HUES48 (cell line): Measurements from ENCODE around the gene UBE2E1.
"Not testable (repeated sequence)": the region's sequence is repeated elsewhere in the genome, so short reads cannot be mapped to it uniquely, and the experiment has no call there.

Experiments used
- H3K27ac ChIP-seq: one replicate; pipeline ENCODE4 v1.7.0; 2013; ENCODE audit warnings: low read depth, low read length, inconsistent platforms
- H3K27me3 ChIP-seq: 2 replicates; pipeline ENCODE4 v1.6.1; 2013; ENCODE audit warnings: mild to moderate bottlenecking, low read length; ENCODE audit not compliant: control insufficient read depth, insufficient read depth
- H3K36me3 ChIP-seq: 2 replicates; pipeline ENCODE4 v1.6.1; 2013; ENCODE audit warnings: low read length; ENCODE audit not compliant: control insufficient read depth, insufficient read depth
- H3K4me1 ChIP-seq: 2 replicates; pipeline ENCODE4 v1.6.1; 2013; ENCODE audit warnings: mild to moderate bottlenecking, low read length; ENCODE audit not compliant: control insufficient read depth, insufficient read depth
- H3K4me3 ChIP-seq: 2 replicates; pipeline ENCODE4 v1.5.1; 2013; ENCODE audit warnings: mild to moderate bottlenecking, low read depth, low read length
- H3K9ac ChIP-seq: 2 replicates; pipeline ENCODE4 v1.6.1; 2013; ENCODE audit warnings: mild to moderate bottlenecking, low read depth, low read length, moderate library complexity
- H3K9me3 ChIP-seq: 2 replicates; pipeline ENCODE4 v1.6.1; 2013; ENCODE audit warnings: low read length; ENCODE audit not compliant: control insufficient read depth, insufficient read depth

Gene UBE2E1

DNA sequence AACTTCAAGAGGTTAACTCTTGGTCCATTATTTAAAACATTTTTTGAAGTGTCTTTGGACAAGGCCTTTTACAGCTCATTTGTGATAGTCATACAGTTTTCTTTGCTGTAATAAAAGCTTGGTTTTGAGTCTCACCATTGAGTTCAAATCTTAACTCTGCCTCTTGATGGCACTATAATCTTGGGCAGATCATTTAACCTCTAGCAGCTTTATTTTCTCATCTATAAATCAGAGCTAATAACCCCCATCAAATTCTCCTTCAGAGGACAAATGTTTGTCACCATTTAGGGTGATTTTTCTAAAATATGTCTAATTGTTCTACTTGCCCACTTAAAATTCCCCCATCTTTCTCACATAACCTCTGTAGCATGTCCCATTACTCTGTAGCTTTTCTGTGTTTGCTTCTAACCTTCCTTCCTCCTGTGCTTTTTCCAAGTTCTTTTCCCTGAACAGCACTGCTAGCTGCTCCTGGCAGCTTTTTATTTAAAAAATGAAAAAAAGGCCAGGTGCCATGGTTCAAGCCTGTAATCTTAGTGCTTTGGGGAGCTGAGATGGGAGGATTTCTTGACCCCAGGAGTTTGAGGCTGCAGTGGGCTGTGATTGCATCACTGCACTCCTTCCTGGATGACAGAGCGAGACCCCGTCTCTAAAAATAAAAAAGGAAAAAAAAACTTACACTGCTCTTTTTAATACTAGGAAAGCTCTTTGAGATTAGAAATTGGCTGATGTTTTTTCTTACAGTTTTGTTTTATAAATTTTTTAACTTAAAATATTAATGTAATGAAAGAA, 28.5 kb downstream of the UBE2E1 start:
- Histone ChIP-seq H3K27ac (no peak overlapping the region), H3K27me3 (no peaks in the 10 kb centered on the region), H3K9ac (no peak overlapping the region), H3K36me3 (no peaks in the 10 kb centered on the region), H3K4me1 (peaks cover 11% of the 10 kb centered on the region; the same call in 1 of the 2 replicates), H3K9me3 (no peaks in the 10 kb centered on the region), H3K4me3 (no peak overlapping the region)

DNA sequence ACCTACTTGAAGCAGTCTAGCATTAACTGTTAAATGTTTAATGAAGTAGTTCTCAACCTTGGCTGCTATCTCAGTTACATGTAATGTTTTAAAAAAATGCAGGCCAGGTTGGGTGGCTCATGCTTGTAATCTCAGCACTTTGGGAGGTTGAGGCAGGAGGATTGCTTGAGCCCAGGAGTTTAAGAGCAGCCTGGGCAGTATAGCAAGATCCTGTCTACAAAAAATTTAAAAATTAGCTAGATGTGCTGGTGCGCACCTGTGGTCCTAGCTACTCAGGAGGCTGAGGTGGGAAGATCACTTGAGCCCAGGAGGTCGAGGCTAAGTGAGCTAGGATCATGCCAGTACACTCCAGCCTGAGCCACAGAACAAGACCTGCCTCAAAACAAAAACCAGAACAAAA, 29.3 kb downstream of the UBE2E1 start:
- no peak overlapping the region for H3K4me3 ChIP-seq
- H3K27ac ChIP-seq = no peak overlapping the region
- H3K9me3 ChIP-seq = no peaks in the 10 kb centered on the region
- no peaks in the 10 kb centered on the region for H3K36me3 ChIP-seq
- no peak overlapping the region for H3K9ac ChIP-seq
- H3K4me1 ChIP-seq = peaks cover 8% of the 10 kb centered on the region
- no peaks in the 10 kb centered on the region for H3K27me3 ChIP-seq

DNA sequence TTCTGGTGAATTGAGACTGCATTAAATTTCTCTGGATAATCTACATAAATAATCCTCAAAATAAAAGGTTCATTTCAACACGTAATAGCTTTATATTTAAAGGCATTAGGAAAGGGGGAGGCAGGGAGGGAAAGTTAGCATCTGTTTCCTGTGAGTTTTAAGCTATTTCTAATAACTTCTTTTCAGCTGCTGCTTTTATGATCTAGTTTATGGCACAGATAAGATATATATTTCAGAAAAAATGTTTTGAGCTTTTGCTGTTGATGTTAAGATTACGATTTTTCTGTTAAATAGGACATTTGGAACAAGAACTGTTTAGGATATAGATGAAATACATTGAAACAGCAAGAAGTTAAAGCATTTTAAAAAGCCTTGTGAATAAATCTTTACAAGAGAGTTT, 30.0 kb downstream of the UBE2E1 start:
- Histone ChIP-seq H3K4me3 (no peak overlapping the region), H3K4me1 (peaks cover 13% of the 10 kb centered on the region), H3K27ac (no peak overlapping the region), H3K36me3 (no peaks in the 10 kb centered on the region), H3K9me3 (no peaks in the 10 kb centered on the region), H3K9ac (no peak overlapping the region), H3K27me3 (no peaks in the 10 kb centered on the region)

DNA sequence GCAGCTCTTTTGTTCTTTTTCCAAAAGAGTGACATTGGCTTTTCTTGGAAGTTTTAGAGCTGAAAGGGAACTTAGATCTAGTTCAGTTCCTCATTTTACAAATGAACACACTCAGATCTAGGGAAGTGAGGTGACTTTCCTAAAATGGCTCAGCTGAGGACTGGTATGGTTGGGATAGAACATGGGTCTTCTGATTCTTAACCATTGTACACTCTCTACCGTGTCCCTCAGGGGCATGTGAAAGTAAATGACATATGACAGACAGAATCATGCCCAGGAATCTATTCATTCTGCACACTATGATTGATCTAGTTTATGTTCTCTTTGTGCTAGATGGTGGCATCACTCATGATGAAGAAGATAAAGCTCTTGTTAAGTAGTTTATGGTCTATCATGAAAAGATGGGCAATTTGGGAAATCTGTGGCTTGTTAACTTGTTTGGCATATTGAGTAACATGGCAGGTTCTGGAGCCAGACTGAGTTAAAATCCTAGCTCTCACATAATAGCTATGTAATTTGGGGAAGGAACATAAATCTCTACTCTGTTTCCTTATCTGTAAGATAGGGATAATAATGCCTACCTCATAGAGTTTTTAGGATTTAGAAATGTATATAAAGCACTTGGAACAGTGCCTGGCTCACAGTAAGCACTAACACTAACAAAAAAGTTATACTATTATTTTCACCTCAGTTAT, 30.9 kb downstream of the UBE2E1 start:
- Histone ChIP-seq H3K27ac (no peak overlapping the region), H3K36me3 (no peaks in the 10 kb centered on the region), H3K9me3 (no peaks in the 10 kb centered on the region), H3K9ac (no peak overlapping the region), H3K4me1 (peaks cover 13% of the 10 kb centered on the region), H3K4me3 (no peak overlapping the region), H3K27me3 (no peaks in the 10 kb centered on the region)

DNA sequence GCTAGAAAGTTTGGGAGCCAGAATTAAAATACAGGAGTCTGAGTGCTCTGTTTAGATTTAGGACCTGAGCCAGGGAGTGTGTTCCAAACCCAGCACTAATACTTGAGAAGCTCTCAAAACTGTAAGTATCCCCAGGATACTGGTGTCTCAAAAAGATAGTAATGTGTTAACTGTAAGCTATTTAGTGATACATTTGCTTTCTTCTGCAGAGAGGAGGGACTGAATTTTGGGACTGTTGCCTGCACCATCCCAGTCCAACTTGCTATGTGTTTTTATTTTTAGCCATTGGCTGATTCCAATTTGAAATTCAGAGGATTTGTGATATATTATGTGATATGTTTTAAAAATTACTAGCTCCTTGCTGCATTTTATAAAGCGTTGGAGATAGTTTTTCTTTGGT, 31.5 kb downstream of the UBE2E1 start:
- Histone ChIP-seq H3K27ac (no peak overlapping the region), H3K27me3 (no peaks in the 10 kb centered on the region), H3K9me3 (no peaks in the 10 kb centered on the region), H3K4me3 (no peak overlapping the region), H3K4me1 (peaks cover 13% of the 10 kb centered on the region), H3K9ac (no peak overlapping the region), H3K36me3 (no peaks in the 10 kb centered on the region)

DNA sequence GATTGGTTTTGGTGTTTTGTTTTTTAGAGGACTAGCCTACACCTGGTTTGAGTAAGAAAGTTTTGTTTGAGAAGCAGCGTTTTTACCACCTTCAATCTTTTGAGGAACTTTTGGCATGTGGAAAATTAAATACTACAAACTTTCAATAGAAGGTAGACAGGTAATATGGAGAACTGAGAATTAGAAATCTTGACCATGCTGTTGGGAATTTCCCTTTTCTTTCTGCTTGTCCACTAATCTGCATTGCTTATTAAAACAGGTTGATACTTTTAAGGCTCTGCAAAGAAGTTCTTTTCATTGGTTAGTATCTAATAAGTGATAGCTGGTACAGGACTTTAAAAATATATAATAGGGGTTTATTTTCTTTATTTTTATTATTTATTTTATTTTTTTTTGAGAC, 31.9 kb downstream of the UBE2E1 start:
- Histone ChIP-seq H3K4me3 (no peak overlapping the region), H3K9me3 (no peaks in the 10 kb centered on the region), H3K36me3 (no peaks in the 10 kb centered on the region), H3K4me1 (peaks cover 13% of the 10 kb centered on the region), H3K27me3 (no peaks in the 10 kb centered on the region), H3K27ac (no peak overlapping the region), H3K9ac (no peak overlapping the region)

DNA sequence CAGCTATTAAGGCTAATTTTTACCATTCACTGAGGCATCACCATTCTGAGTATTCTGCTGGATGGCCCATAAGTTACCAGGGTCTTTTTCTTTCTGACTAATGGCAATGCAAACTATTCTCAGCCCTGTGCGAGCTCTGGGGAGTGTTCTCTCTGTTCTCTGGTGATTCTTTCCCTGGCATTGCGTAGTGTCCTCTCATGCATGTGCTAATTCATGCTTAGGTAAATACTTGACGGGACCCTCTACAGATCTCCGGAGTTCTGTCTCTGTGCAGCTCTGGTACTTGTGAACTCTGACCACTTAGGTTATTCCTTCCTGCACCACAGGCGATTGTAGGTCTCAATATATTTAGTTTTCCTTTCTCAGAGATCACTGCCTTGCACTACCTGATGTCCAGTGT, 34.8 kb downstream of the UBE2E1 start:
- Histone ChIP-seq H3K4me1 (peaks cover 12% of the 10 kb centered on the region), H3K9me3 (no peaks in the 10 kb centered on the region), H3K9ac (no peak overlapping the region), H3K36me3 (no peaks in the 10 kb centered on the region), H3K27me3 (no peaks in the 10 kb centered on the region), H3K27ac (no peak overlapping the region), H3K4me3 (no peak overlapping the region)

DNA sequence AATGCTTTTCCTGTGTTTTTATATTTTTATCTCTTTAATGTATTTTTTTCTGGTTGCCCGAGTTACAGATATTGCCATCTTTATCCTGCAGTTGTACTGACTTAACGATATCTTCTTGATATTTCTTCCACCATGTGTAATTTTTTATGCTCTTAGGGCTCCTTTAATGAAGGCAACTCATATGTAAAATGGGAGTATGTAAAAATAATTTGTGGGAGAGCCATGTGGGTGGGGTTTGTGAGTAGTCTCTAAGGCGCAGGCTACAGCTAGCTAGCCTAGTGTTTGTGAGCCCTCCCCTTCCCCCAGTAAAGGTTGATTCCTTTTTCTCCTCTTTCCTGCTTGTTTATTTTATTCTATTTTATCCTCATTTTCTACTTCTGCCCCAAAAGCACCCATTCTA, 38.1 kb downstream of the UBE2E1 start:
- Histone ChIP-seq H3K36me3 (no peaks in the 10 kb centered on the region), H3K27me3 (no peaks in the 10 kb centered on the region), H3K9me3 (no peaks in the 10 kb centered on the region), H3K4me3 (no peak overlapping the region), H3K27ac (no peak overlapping the region), H3K4me1 (peaks cover 12% of the 10 kb centered on the region), H3K9ac (no peak overlapping the region)

GRCh38 chr3:23845326-23846216, 39.8 kb downstream of the UBE2E1 start:
- Histone ChIP-seq H3K27me3 (no peaks in the 10 kb centered on the region), H3K9me3 (no peaks in the 10 kb centered on the region), H3K9ac (no peak overlapping the region), H3K36me3 (no peaks in the 10 kb centered on the region), H3K27ac (no peak overlapping the region), H3K4me1 (peaks cover 3% of the 10 kb centered on the region), H3K4me3 (no peak overlapping the region)

DNA sequence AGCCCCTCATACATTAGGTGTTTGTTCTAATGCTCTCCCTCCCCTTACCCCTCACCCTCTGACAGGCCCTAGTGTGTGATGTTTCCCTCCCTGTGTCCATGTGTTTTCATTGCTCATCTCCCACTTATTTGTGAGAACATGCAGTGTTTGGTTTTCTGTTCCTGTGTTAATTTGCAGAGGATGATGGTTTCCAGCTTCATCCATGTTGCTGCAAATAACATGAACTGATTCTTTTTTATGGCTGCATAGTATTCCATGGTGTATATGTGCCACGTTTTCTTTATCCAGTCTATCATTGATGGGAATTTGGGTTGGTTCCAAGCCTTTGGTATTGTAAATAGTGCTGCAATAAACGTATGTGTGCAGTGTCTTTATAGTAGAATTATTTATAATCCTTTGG, 43.7 kb downstream of the UBE2E1 start:
- not testable (repeated sequence) for H3K4me3 ChIP-seq, H3K9me3 ChIP-seq, H3K27me3 ChIP-seq, H3K36me3 ChIP-seq, H3K9ac ChIP-seq, H3K4me1 ChIP-seq, H3K27ac ChIP-seq

DNA sequence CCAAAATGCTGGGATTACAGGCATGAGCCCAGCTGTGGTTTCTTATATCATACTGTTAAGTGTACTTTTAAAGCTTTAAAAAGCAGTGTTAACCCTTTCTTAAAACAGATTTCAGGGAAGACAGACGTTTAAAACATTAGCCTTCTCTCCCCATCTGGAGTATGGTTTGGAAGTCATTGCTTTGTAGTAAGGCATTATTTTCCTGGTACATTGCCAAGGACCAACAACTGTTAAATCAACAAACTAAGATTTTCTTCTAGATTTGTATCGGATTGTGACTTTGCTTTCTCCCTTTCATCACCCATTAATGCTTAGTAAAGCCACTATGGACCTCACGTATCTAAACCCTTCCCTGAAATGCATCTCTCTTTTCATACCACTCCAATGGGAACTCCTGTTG, 50.5 kb downstream of the UBE2E1 start:
- Histone ChIP-seq H3K27me3 (no peaks in the 10 kb centered on the region), H3K9me3 (no peaks in the 10 kb centered on the region), H3K27ac (no peak overlapping the region), H3K4me3 (no peak overlapping the region), H3K4me1 (peaks cover 12% of the 10 kb centered on the region; the same call in 1 of the 2 replicates), H3K9ac (no peak overlapping the region), H3K36me3 (no peaks in the 10 kb centered on the region)
